ENCODE results near the gene RNF217.

RNF217 gene

GRCh38 chr6:124927806-124928205 is 34.4 kb upstream of the RNF217 start:
- no peak for TF ChIP-seq CTCF (IDR thresholded peaks at IDR 0.05; ENCODE audit: unreplicated experiment in 3 of 3)
- Mint-ChIP-seq H3K27me3 (ENCODE audit: low read depth) (no peaks in the 10 kb centered on the region), H3K4me3 (no peak overlapping the region), H3K4me1 (no peaks in the 10 kb centered on the region), H3K9me3 (peaks cover 4% of the 10 kb centered on the region), H3K36me3 (ENCODE audit: low read depth) (no peaks in the 10 kb centered on the region), H3K27ac (no peak overlapping the region)

- H3K36me3 Mint-ChIP-seq (ENCODE audit: low read depth), result no peaks in the 10 kb centered on the region
- H3K4me1 Mint-ChIP-seq, result no peaks in the 10 kb centered on the region
- H3K4me3 Mint-ChIP-seq, result no peak overlapping the region
- H3K27ac Mint-ChIP-seq, result no peak overlapping the region
- no peak for TF ChIP-seq CTCF (IDR thresholded peaks at IDR 0.05; ENCODE audit: unreplicated experiment in 3 of 3)
- no peaks in the 10 kb centered on the region for H3K27me3 Mint-ChIP-seq (ENCODE audit: low read depth)
- H3K9me3 Mint-ChIP-seq, result no peaks in the 10 kb centered on the region
These were observed 33.4 kb upstream of the RNF217 start for GRCh38 chr6:124928851-124929250.

- Mint-ChIP-seq H3K36me3 (ENCODE audit: low read depth) (no peaks in the 10 kb centered on the region), H3K4me1 (no peaks in the 10 kb centered on the region), H3K4me3 (no peak overlapping the region), H3K27ac (no peak overlapping the region), H3K9me3 (no peaks in the 10 kb centered on the region), H3K27me3 (ENCODE audit: low read depth) (no peaks in the 10 kb centered on the region)
- TF ChIP-seq CTCF (IDR thresholded peaks at IDR 0.05; ENCODE audit: unreplicated experiment in 3 of 3), result no peak
These were observed 24.6 kb upstream of the RNF217 start for GRCh38 chr6:124937645-124938044.

GRCh38 chr6:124941259-124941658 is 21.0 kb upstream of the RNF217 start:
- H3K4me1 Mint-ChIP-seq, result no peaks in the 10 kb centered on the region
- H3K27ac Mint-ChIP-seq, result no peak overlapping the region
- no peak overlapping the region for H3K4me3 Mint-ChIP-seq
- TF ChIP-seq CTCF (IDR thresholded peaks at IDR 0.05; ENCODE audit: unreplicated experiment in 3 of 3), result no peak
- H3K9me3 Mint-ChIP-seq, result peaks cover 7% of the 10 kb centered on the region
- no peaks in the 10 kb centered on the region for H3K27me3 Mint-ChIP-seq (ENCODE audit: low read depth)
- H3K36me3 Mint-ChIP-seq (ENCODE audit: low read depth), result no peaks in the 10 kb centered on the region

GRCh38 chr6:124943658-124944057 is 18.6 kb upstream of the RNF217 start:
- TF ChIP-seq CTCF (IDR thresholded peaks at IDR 0.05; ENCODE audit: unreplicated experiment in 3 of 3), result no peak
- H3K27me3 Mint-ChIP-seq (ENCODE audit: low read depth), result no peaks in the 10 kb centered on the region
- H3K27ac Mint-ChIP-seq, result no peak overlapping the region
- H3K9me3 Mint-ChIP-seq, result peaks cover 7% of the 10 kb centered on the region
- H3K36me3 Mint-ChIP-seq (ENCODE audit: low read depth), result no peaks in the 10 kb centered on the region
- H3K4me1 Mint-ChIP-seq, result no peaks in the 10 kb centered on the region
- no peak overlapping the region for H3K4me3 Mint-ChIP-seq

GRCh38 chr6:124947971-124948451 is 14.2 kb upstream of the RNF217 start:
- Mint-ChIP-seq H3K36me3 (ENCODE audit: low read depth) (no peaks in the 10 kb centered on the region), H3K9me3 (peaks cover 7% of the 10 kb centered on the region), H3K4me3 (no peak overlapping the region), H3K4me1 (no peaks in the 10 kb centered on the region), H3K27me3 (ENCODE audit: low read depth) (no peaks in the 10 kb centered on the region), H3K27ac (no peak overlapping the region)
- no peak for TF ChIP-seq CTCF (IDR thresholded peaks at IDR 0.05; ENCODE audit: unreplicated experiment in 3 of 3)
